ENCODE data around the gene NCAPG. TPM values are rescaled to one million over a fixed set of nuclear protein-coding genes. Genes with fewer than 3 reads are reported as not detected.

The NCAPG gene
- total and polyA plus RNA-seq, 9 of the 15 experiments (the other 6 are each of a cell fraction or from before 2014, with no cell fraction given): 25.6 to 102 (median 65.3) TPM

- TF ChIP-seq CHCHD3 (CRISPR knock-in tag; IDR thresholded peaks at IDR 0.05) (peak; percentile 40; the same call in 1 of the 2 replicates), ZNF263 (CRISPR knock-in tag; IDR thresholded peaks at IDR 0.05; ENCODE audit: borderline replicate concordance) (no peak; the same call in 1 of the 2 replicates), EWSR1 (IDR thresholded peaks at IDR 0.05; ENCODE audit: borderline replicate concordance, low read depth, partially characterized antibody) (no peak), ZNF589 (CRISPR knock-in tag; IDR thresholded peaks at IDR 0.05; ENCODE audit: low read depth) (no peak), TRIM24 (IDR thresholded peaks at IDR 0.05) (no peak; a peak in 1 of 4 replicates), NFRKB (IDR thresholded peaks at IDR 0.05; ENCODE audit: low read depth) (peak; percentile 50), HCFC1 (IDR thresholded peaks at IDR 0.05; ENCODE audit: low read depth, low read length) (peak; percentile 63), ZSCAN32 (CRISPR knock-in tag; IDR thresholded peaks at IDR 0.05) (no peak), NBN (IDR thresholded peaks at IDR 0.05; ENCODE audit: low read depth) (no peak), ZNF75A (CRISPR knock-in tag; IDR thresholded peaks at IDR 0.05) (no peak), XRCC5 (IDR thresholded peaks at IDR 0.05; ENCODE audit: low read depth, low read length) (0 out of 2 replicates have a peak, but pooled peaks have one; percentile 11), FOXK1 (CRISPR knock-in tag; IDR thresholded peaks at IDR 0.05; ENCODE audit: borderline replicate concordance) (no peak), ZFPM2 (CRISPR knock-in tag; IDR thresholded peaks at IDR 0.05) (no peak), ZNF41 (CRISPR knock-in tag; conservative IDR thresholded peaks at IDR 0.05) (no peak), NEUROD1 (IDR thresholded peaks at IDR 0.05; ENCODE audit: borderline replicate concordance, low read depth, low read length, partially characterized antibody) (no peak), HEY1 (CRISPR knock-in tag; IDR thresholded peaks at IDR 0.05; ENCODE audit: borderline replicate concordance) (no peak), PRMT5 (CRISPR knock-in tag; IDR thresholded peaks at IDR 0.05) (no peak), TCFL5 (CRISPR knock-in tag; conservative IDR thresholded peaks at IDR 0.05) (no peak), POLR2AphosphoS5 (IDR thresholded peaks at IDR 0.05; ENCODE audit: control insufficient read depth, insufficient read depth, low read depth, low read length) (peak; percentile 91), ZNF707 (CRISPR knock-in tag; conservative IDR thresholded peaks at IDR 0.05) (no peak), ATF7 (IDR thresholded peaks at IDR 0.05) (peak; percentile 55; the same call in 1 of the 2 replicates), ETS2 (tag; IDR thresholded peaks at IDR 0.05; ENCODE audit: borderline replicate concordance, poor library complexity, severe bottlenecking) (no peak), KLF16 (IDR thresholded peaks at IDR 0.05) (no peak), ZNF354B (CRISPR knock-in tag; IDR thresholded peaks at IDR 0.05) (no peak), KAT2B (IDR thresholded peaks at IDR 0.05; ENCODE audit: low read depth, low read length) (no peak), RBBP5 (IDR thresholded peaks at IDR 0.05; ENCODE audit: borderline replicate concordance, insufficient read depth, low read length, poor library complexity, severe bottlenecking) (peak; percentile 75), ZNF224 (CRISPR knock-in tag; IDR thresholded peaks at IDR 0.05) (peak; percentile 94; the same call in 1 of the 2 replicates), TAF9B (IDR thresholded peaks at IDR 0.05; ENCODE audit: partially characterized antibody) (peak; percentile 61), KLF10 (CRISPR knock-in tag; IDR thresholded peaks at IDR 0.05) (no peak), THRB (CRISPR knock-in tag; conservative IDR thresholded peaks at IDR 0.05) (no peak), ZNF316 (IDR thresholded peaks at IDR 0.05) (no peak)
Observed at GRCh38 chr4:17810260-17811077, at the start of gene NCAPG, which contains the start of gene DCAF16 (continued).

Measured in K562 (cell line).